RWPE1 (cell line): ENCODE data around the gene KCNG2.

ENCODE experiments used
- CTCF ChIA-PET: fragments of 350-600 bp; sonication (Branson Sonifier 250); formaldehyde crosslinking; extraction: SDS; loops from one replicate; lab custom pipeline; 2021; lab: Yijun Ruan, JAX
- POLR2A ChIA-PET: fragments of 400-600 bp; formaldehyde crosslinking; extraction: SDS; loops from one replicate; lab custom pipeline; 2020; ENCODE audit warnings: antibody characterized with exemption; ENCODE audit not compliant: low non-redundant PET; lab: Yijun Ruan, JAX
- DNase-seq: peaks from one replicate; pipeline ENCODE4 v3.0.0; 2012; ENCODE audit warnings: low spot score
- H3K27ac ChIP-seq: fragments of 450-650 bp; 2 replicates; pipeline ENCODE4 v1.5.1; 2017
- CTCF ChIP-seq: fragments of 450-650 bp; conservative IDR thresholded peaks from 2 replicates; pipeline ENCODE4 v1.5.1; 2017; ENCODE audit warnings: low read depth, mild to moderate bottlenecking

KCNG2 gene

GRCh38 chr18:79772865-79773696 is 24.7 kb upstream of the KCNG2 start:
- POLR2A ChIA-PET: no interaction called here
- H3K27ac ChIP-seq: no peak overlapping the region
- TF ChIP-seq CTCF: no peak
- CTCF ChIA-PET: interaction anchor here (0.5 kb wide), 1 partner anchor 785 kb away, joined by 3 read pairs; no protein-coding TSS in a partner anchor
- no peak for DNase-seq

- DNase-seq: no peak
- no peak for TF ChIP-seq CTCF
- no peak overlapping the region for H3K27ac ChIP-seq
- ChIA-PET CTCF (no interaction called here), POLR2A (no interaction called here)
These were observed 23.6 kb upstream of the KCNG2 start for GRCh38 chr18:79774111-79774510.

GRCh38 chr18:79775441-79776221 is 22.1 kb upstream of the KCNG2 start:
- DNase-seq: no peak
- ChIA-PET CTCF (no interaction called here), POLR2A (no interaction called here)
- no peak overlapping the region for H3K27ac ChIP-seq
- TF ChIP-seq CTCF: no peak

- TF ChIP-seq CTCF: no peak
- ChIA-PET POLR2A (no interaction called here), CTCF (no interaction called here)
- no peak overlapping the region for H3K27ac ChIP-seq
- no peak for DNase-seq
These were observed 21.1 kb upstream of the KCNG2 start for GRCh38 chr18:79776674-79777073.

GRCh38 chr18:79778291-79778791 is 19.4 kb upstream of the KCNG2 start:
- TF ChIP-seq CTCF: no peak
- ChIA-PET CTCF (no interaction called here), POLR2A (no interaction called here)
- H3K27ac ChIP-seq: no peak overlapping the region
- no peak for DNase-seq

GRCh38 chr18:79779021-79779699 is 18.6 kb upstream of the KCNG2 start:
- H3K27ac ChIP-seq: no peak overlapping the region
- ChIA-PET CTCF (no interaction called here), POLR2A (no interaction called here)
- no peak for DNase-seq
- no peak for TF ChIP-seq CTCF
